CD4-positive, alpha-beta memory T cell (primary cell): ENCODE results near the gene AFAP1. TPM values are rescaled to one million over a fixed set of nuclear protein-coding genes. Genes with fewer than 3 reads are reported as not detected.

Experiments used
- CTCF ChIA-PET: fragments of 350-600 bp; sonication (Branson Sonifier 250); formaldehyde crosslinking; loops from one replicate; lab custom pipeline; 2021; ENCODE audit warnings: inconsistent platforms; ENCODE audit not compliant: partially characterized antibody; lab: Charles Lee
- POLR2A ChIA-PET: fragments of 350-600 bp; sonication (Branson Sonifier 250); formaldehyde crosslinking; loops from one replicate; lab custom pipeline; 2021; ENCODE audit not compliant: partially characterized antibody; lab: Charles Lee
- DNase-seq, 5 donors: peaks; one replicate each; pipeline versions ENCODE4 v3.0.0 to v3.0.0-alpha.2; 2020 to 2022; ENCODE audit warnings: mixed read lengths in 1 of 5
- H3K27ac ChIP-seq: one replicate; pipeline ENCODE4 v1.7.0; 2013; ENCODE audit warnings: low read depth, low read length
- H3K27me3 ChIP-seq: 2 replicates; pipeline ENCODE4 v1.7.0; 2013; ENCODE audit warnings: mild to moderate bottlenecking, low read length, moderate library complexity; ENCODE audit not compliant: insufficient read depth
- H3K36me3 ChIP-seq: 2 replicates; pipeline ENCODE4 v1.7.0; 2013; ENCODE audit warnings: mild to moderate bottlenecking, low read length, moderate library complexity; ENCODE audit not compliant: insufficient read depth
- H3K4me1 ChIP-seq: 2 replicates; pipeline ENCODE4 v1.7.0; 2013; ENCODE audit warnings: mild to moderate bottlenecking, low read length, moderate library complexity; ENCODE audit not compliant: insufficient read depth
- H3K4me3 ChIP-seq, 2 donors: one replicate each; pipeline ENCODE4 v1.7.0; 2013; ENCODE audit warnings: low read length in 2 of 2, mild to moderate bottlenecking in 1 of 2
- H3K9me3 ChIP-seq, 2 donors: one replicate each; pipeline ENCODE4 v1.7.0; 2013; ENCODE audit warnings: low read length in 2 of 2, control low read depth in 1 of 2; ENCODE audit not compliant: control insufficient read depth in 1 of 2
- H3K27ac Mint-ChIP-seq, 7 donors: one replicate each; pipeline ENCODE4 v1.8.0; 2020 to 2021; ENCODE audit warnings: mixed read lengths in 7 of 7, mild to moderate bottlenecking in 6 of 7, inconsistent platforms in 3 of 7, moderate library complexity in 3 of 7
- H3K27me3 Mint-ChIP-seq, 2 donors: one replicate each; pipeline ENCODE4 v1.8.0; 2020 to 2021; ENCODE audit warnings: mixed read lengths in 2 of 2
- H3K36me3 Mint-ChIP-seq, 2 donors: one replicate each; pipeline ENCODE4 v1.8.0; 2020 to 2021; ENCODE audit warnings: mixed read lengths in 2 of 2, inconsistent platforms in 1 of 2, mild to moderate bottlenecking in 1 of 2
- H3K4me1 Mint-ChIP-seq, 4 donors: one replicate each; pipeline ENCODE4 v1.8.0; 2020 to 2021; ENCODE audit warnings: mixed read lengths in 4 of 4, mild to moderate bottlenecking in 1 of 4
- H3K4me3 Mint-ChIP-seq, 8 donors: one replicate each; pipeline ENCODE4 v1.8.0; 2020 to 2021; ENCODE audit warnings: mixed read lengths in 8 of 8, mild to moderate bottlenecking in 7 of 8, moderate library complexity in 6 of 8, inconsistent platforms in 3 of 8
- H3K9me3 Mint-ChIP-seq, 8 donors: one replicate each; pipeline ENCODE4 v1.8.0; 2020 to 2021; ENCODE audit warnings: mixed read lengths in 8 of 8, mild to moderate bottlenecking in 5 of 8, inconsistent platforms in 3 of 8, moderate library complexity in 1 of 8
- intact Hi-C: fragments of 100-400 bp; cut with micrococcal nuclease; formaldehyde crosslinking; loops from one replicate; pipeline ENCODE4 v1.15.1; 2023
- polyA plus RNA-seq, 2 donors: library from polyadenylated mRNA; unstranded; fragments of 300-500 nt; fragmentation: Illumina TruSeq; gene quantifications; one replicate each; pipeline ENCODE4 v1.2.3, GENCODE V29; 2021
- total RNA-seq, 2 experiments: library from RNA; stranded (reverse); gene quantifications; one replicate each; pipeline ENCODE4 v1.2.3, GENCODE V29; 2021

Gene AFAP1
- total RNA-seq (10 to 100 TPM; 18.8 to 21.8 TPM), polyA plus RNA-seq (1 to 10 TPM in 1 of 2 donors, under 1 TPM in 1; 0.95 to 6.3 TPM)

GRCh38 chr4:7939377-7940108, at the start of gene AFAP1:
Gene AFAP1, minus strand, starts transcription at chr4:7939861. Its CDS starts 67,783 bp downstream, at chr4:7872078.
- Histone ChIP-seq H3K36me3 (no peaks in the 10 kb centered on the region), H3K27me3 (no peaks in the 10 kb centered on the region), H3K27ac (peak within 1 kb of the TSS; percentile 70), H3K9me3 (no peaks in the 10 kb centered on the region), H3K4me3 (peak within 1 kb of the TSS; percentile 58 to 61), H3K4me1 (peaks cover 16% of the 10 kb centered on the region)
- H3K4me3 Mint-ChIP-seq = peak within 1 kb of the TSS; percentile 66 to 88 (median 74)
- peaks cover 0 to 2% of the 10 kb centered on the region in 2 donors for H3K27me3 Mint-ChIP-seq
- DNase-seq = peak; percentile 86 to 94 (median 92)
- intact Hi-C loops = loop anchor here (1.0 to 10.0 kb wide), 8 partner anchors 26 to 875 kb away; partner anchors contain the start of genes ABLIM2 and GRPEL1
- H3K27ac Mint-ChIP-seq = peak within 1 kb of the TSS; percentile 23 to 83 (median 45)
- ChIA-PET CTCF (interaction anchor here (0.7 to 3.3 kb wide), 10 partner anchors 10 to 138 kb away, joined by 3 to 22 read pairs (median 5); no protein-coding TSS in a partner anchor), POLR2A (interaction anchor here (0.7 to 3.8 kb wide), 24 partner anchors 8 to 137 kb away, joined by 3 to 51 read pairs (median 5); no protein-coding TSS in a partner anchor)
- peaks cover 12 to 39% (median 26%) of the 10 kb centered on the region in 4 donors for H3K4me1 Mint-ChIP-seq
- no peaks in the 10 kb centered on the region for H3K9me3 Mint-ChIP-seq
- H3K36me3 Mint-ChIP-seq = no peaks in the 10 kb centered on the region

GRCh38 chr4:7988437-7988836, 48.8 kb upstream of the AFAP1 start:
- no peak overlapping the region for H3K27ac Mint-ChIP-seq
- ChIA-PET CTCF (interaction anchor here (0.8 to 8.5 kb wide), 10 partner anchors 9 to 218 kb away, joined by 3 to 188 read pairs (median 6); partner anchors contain the start of gene AFAP1), POLR2A (no interaction called here)
- H3K4me1 Mint-ChIP-seq = peaks cover 2 to 4% (median 4%) of the 10 kb centered on the region in 4 donors
- H3K9me3 Mint-ChIP-seq = peaks cover 0 to 9% (median 1%) of the 10 kb centered on the region in 8 donors
- intact Hi-C loops = loop anchor here (5.0 kb wide), 2 partner anchors 131 to 796 kb away; partner anchors contain the start of gene SORCS2
- Histone ChIP-seq H3K9me3 (no peaks in the 10 kb centered on the region), H3K36me3 (no peaks in the 10 kb centered on the region), H3K4me1 (peaks cover 5% of the 10 kb centered on the region), H3K4me3 (no peak overlapping the region), H3K27me3 (no peaks in the 10 kb centered on the region), H3K27ac (no peak overlapping the region)
- no peaks in the 10 kb centered on the region for H3K27me3 Mint-ChIP-seq
- peaks cover 0 to 3% of the 10 kb centered on the region in 2 donors for H3K36me3 Mint-ChIP-seq
- DNase-seq = no peak
- no peak overlapping the region for H3K4me3 Mint-ChIP-seq

GRCh38 chr4:7987148-7987989, 47.7 kb upstream of the AFAP1 start:
- H3K36me3 Mint-ChIP-seq = peaks cover 0 to 3% of the 10 kb centered on the region in 2 donors
- intact Hi-C loops = loop anchor here (1.0 to 5.0 kb wide), 5 partner anchors 48 to 795 kb away; partner anchors contain the start of genes AFAP1 and SORCS2
- Histone ChIP-seq H3K4me3 (no peak overlapping the region), H3K4me1 (peaks cover 5% of the 10 kb centered on the region), H3K27me3 (no peaks in the 10 kb centered on the region), H3K9me3 (no peaks in the 10 kb centered on the region), H3K36me3 (no peaks in the 10 kb centered on the region), H3K27ac (no peak overlapping the region)
- CTCF ChIA-PET = interaction anchor here (0.7 to 8.5 kb wide), 21 partner anchors 10 to 217 kb away, joined by 3 to 188 read pairs (median 5); partner anchors contain the start of gene AFAP1
- no peak overlapping the region for H3K27ac Mint-ChIP-seq
- DNase-seq = peak; percentile 67 to 71 (median 69)
- H3K4me3 Mint-ChIP-seq = no peak overlapping the region
- H3K4me1 Mint-ChIP-seq = peaks cover 2 to 4% (median 4%) of the 10 kb centered on the region in 4 donors
- no peaks in the 10 kb centered on the region for H3K27me3 Mint-ChIP-seq
- POLR2A ChIA-PET = interaction anchor here (1.3 kb wide), 2 partner anchors 23 to 49 kb away, joined by 3 to 4 read pairs; no protein-coding TSS in a partner anchor
- peaks cover 0 to 9% (median 1%) of the 10 kb centered on the region in 8 donors for H3K9me3 Mint-ChIP-seq

- no peak for DNase-seq
These were observed 46.3 kb upstream of the AFAP1 start for GRCh38 chr4:7985891-7986441.

DNA sequence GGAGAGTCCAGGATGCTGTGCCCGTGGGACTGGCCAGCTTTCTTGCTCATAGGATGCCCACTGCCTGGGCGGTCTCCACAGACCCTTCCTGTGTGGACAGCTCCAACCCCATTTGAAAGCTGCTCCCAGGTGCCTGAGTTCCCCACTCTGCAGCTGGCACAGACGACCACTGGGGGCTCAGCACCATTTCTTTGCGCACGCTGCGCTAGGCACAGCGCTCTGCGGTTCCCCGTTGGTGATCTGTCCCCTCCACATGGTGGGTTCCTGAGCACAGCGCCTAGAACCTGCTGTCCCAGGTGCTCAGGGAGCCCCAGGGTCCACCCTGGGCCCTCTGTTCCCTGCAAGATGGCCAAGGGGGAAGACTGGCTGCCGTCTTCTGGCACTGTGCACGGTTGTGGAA, 45.4 kb upstream of the AFAP1 start:
- H3K4me1 ChIP-seq = peaks cover 5% of the 10 kb centered on the region
- Mint-ChIP-seq H3K4me1 (peaks cover 2 to 13% (median 6%) of the 10 kb centered on the region in 4 donors), H3K27ac (no peak overlapping the region), H3K4me3 (no peak overlapping the region), H3K9me3 (peaks cover 0 to 6% (median 1%) of the 10 kb centered on the region in 8 donors), H3K27me3 (no peaks in the 10 kb centered on the region), H3K36me3 (peaks cover 0 to 3% of the 10 kb centered on the region in 2 donors)
- no peak overlapping the region for H3K27ac ChIP-seq
- no peaks in the 10 kb centered on the region for H3K27me3 ChIP-seq
- intact Hi-C loops = loop anchor here (5.0 kb wide), 2 partner anchors 128 to 793 kb away; partner anchors contain the start of gene SORCS2
- ChIA-PET CTCF (interaction anchor here (1.1 to 8.5 kb wide), 3 partner anchors 108 to 182 kb away, joined by 3 to 188 read pairs (median 36); no protein-coding TSS in a partner anchor), POLR2A (no interaction called here)
- H3K9me3 ChIP-seq = no peaks in the 10 kb centered on the region
- no peaks in the 10 kb centered on the region for H3K36me3 ChIP-seq
- H3K4me3 ChIP-seq = no peak overlapping the region
- no peak for DNase-seq

More at GRCh38 chr4:7985891-7986441, 46.3 kb upstream of the AFAP1 start:
- no peaks in the 10 kb centered on the region for H3K9me3 ChIP-seq
- peaks cover 5% of the 10 kb centered on the region for H3K4me1 ChIP-seq
- CTCF ChIA-PET = interaction anchor here (1.1 to 8.5 kb wide), 11 partner anchors 16 to 183 kb away, joined by 3 to 188 read pairs (median 4); no protein-coding TSS in a partner anchor
- H3K36me3 ChIP-seq = no peaks in the 10 kb centered on the region
- no peaks in the 10 kb centered on the region for H3K27me3 ChIP-seq
- Mint-ChIP-seq H3K27ac (no peak overlapping the region), H3K27me3 (no peaks in the 10 kb centered on the region), H3K9me3 (peaks cover 0 to 9% (median 1%) of the 10 kb centered on the region in 8 donors), H3K4me1 (peaks cover 2 to 13% (median 6%) of the 10 kb centered on the region in 4 donors), H3K36me3 (peaks cover 0 to 3% of the 10 kb centered on the region in 2 donors), H3K4me3 (peak overlapping the region in 2 of 8 donors; percentile 23 to 32)
- POLR2A ChIA-PET = interaction anchor here (1.3 kb wide), 2 partner anchors 21 to 48 kb away, joined by 3 to 4 read pairs; no protein-coding TSS in a partner anchor
- no peak overlapping the region for H3K4me3 ChIP-seq
- H3K27ac ChIP-seq = no peak overlapping the region
- intact Hi-C loops = loop anchor here (2.0 to 5.0 kb wide), 3 partner anchors 109 to 794 kb away; partner anchors contain the start of gene SORCS2

GRCh38 chr4:7984286-7984925, 44.7 kb upstream of the AFAP1 start:
- Mint-ChIP-seq H3K4me1 (peaks cover 2 to 13% (median 6%) of the 10 kb centered on the region in 4 donors), H3K27me3 (no peaks in the 10 kb centered on the region), H3K9me3 (peaks cover 0 to under 1% (median 0%) of the 10 kb centered on the region in 8 donors), H3K27ac (no peak overlapping the region), H3K4me3 (no peak overlapping the region), H3K36me3 (no peaks in the 10 kb centered on the region)
- intact Hi-C loops = no loop called here
- ChIA-PET POLR2A (no interaction called here), CTCF (interaction anchor here (0.7 to 8.5 kb wide), 3 partner anchors 9 to 181 kb away, joined by 3 to 188 read pairs (median 3); no protein-coding TSS in a partner anchor)
- H3K36me3 ChIP-seq = no peaks in the 10 kb centered on the region
- no peaks in the 10 kb centered on the region for H3K9me3 ChIP-seq
- H3K4me1 ChIP-seq = peaks cover 5% of the 10 kb centered on the region
- H3K27ac ChIP-seq = no peak overlapping the region
- H3K27me3 ChIP-seq = no peaks in the 10 kb centered on the region
- no peak overlapping the region for H3K4me3 ChIP-seq
- DNase-seq = no peak
